ENCODE data around the gene KDM5B. TPM values are rescaled to one million over a fixed set of nuclear protein-coding genes. Genes with fewer than 3 reads are reported as not detected.

Gene KDM5B
- total and polyA plus RNA-seq, 9 donors = 19.6 to 80.3 (median 53.7) TPM

- Histone ChIP-seq H3K4me3 (no peak overlapping the region), H3K9me3 (no peaks in the 10 kb centered on the region), H3K4me1 (ENCODE audit: insufficient read depth) (no peaks in the 10 kb centered on the region), H3K27me3 (no peaks in the 10 kb centered on the region), H3K36me3 (no peaks in the 10 kb centered on the region), H3K27ac (no peak overlapping the region)
- TF ChIP-seq POLR2A (IDR thresholded peaks at IDR 0.05) (no peak), EP300 (IDR thresholded peaks at IDR 0.05) (no peak)
- TF ChIP-seq, protein P1, sequence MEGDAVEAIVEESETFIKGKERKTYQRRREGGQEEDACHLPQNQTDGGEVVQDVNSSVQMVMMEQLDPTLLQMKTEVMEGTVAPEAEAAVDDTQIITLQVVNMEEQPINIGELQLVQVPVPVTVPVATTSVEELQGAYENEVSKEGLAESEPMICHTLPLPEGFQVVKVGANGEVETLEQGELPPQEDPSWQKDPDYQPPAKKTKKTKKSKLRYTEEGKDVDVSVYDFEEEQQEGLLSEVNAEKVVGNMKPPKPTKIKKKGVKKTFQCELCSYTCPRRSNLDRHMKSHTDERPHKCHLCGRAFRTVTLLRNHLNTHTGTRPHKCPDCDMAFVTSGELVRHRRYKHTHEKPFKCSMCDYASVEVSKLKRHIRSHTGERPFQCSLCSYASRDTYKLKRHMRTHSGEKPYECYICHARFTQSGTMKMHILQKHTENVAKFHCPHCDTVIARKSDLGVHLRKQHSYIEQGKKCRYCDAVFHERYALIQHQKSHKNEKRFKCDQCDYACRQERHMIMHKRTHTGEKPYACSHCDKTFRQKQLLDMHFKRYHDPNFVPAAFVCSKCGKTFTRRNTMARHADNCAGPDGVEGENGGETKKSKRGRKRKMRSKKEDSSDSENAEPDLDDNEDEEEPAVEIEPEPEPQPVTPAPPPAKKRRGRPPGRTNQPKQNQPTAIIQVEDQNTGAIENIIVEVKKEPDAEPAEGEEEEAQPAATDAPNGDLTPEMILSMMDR (IDR thresholded peaks at IDR 0.05) = no peak
- no peak for DNase-seq
- WGBS, 3 donors = 79 to 86% (median 83%) methylated on average over 5 of the region's 5 CpGs
- intact Hi-C loops (cut with DNase I) = loop anchor here in 1 of 4 donors (10.0 kb wide), 1 partner anchor 502 kb away; no protein-coding TSS in a partner anchor
Measured at GRCh38 chr1:202706851-202707250, 101.4 kb downstream of the KDM5B start.

- Histone ChIP-seq H3K27me3 (no peaks in the 10 kb centered on the region), H3K27ac (no peak overlapping the region), H3K4me3 (no peak overlapping the region), H3K9me3 (no peaks in the 10 kb centered on the region), H3K4me1 (ENCODE audit: insufficient read depth) (no peaks in the 10 kb centered on the region), H3K36me3 (no peaks in the 10 kb centered on the region)
- intact Hi-C loops (cut with DNase I) = loop anchor here in 1 of 4 donors (10.0 kb wide), 1 partner anchor 500 kb away; no protein-coding TSS in a partner anchor
- peak in 1 of 5 donors; percentile 13 for DNase-seq
- 49 to 73% (median 66%) methylated on average over 4 of the region's 4 CpGs for WGBS, 3 donors
- TF ChIP-seq POLR2A (IDR thresholded peaks at IDR 0.05) = no peak
Measured at GRCh38 chr1:202704601-202705000, 103.6 kb downstream of the KDM5B start.

DNA sequence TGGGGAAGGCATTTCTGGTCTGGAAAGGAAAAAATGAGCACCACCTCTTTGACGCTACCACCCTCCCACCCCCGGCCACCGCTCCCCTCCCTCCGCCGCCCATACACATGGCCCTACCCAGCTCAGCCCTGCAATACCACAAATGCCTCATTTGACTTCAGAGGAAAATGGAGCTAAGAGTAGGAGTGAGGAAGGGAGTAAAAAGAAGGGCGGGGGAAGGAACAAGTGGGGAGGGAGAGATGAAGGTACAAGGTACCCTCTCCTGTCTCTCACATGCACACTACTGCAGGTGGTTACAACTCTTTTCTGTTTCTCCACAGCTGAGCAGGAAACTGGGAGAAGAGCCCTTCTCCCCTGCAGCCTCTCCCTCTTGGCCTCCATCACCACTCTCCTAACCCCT lies 105.0 kb downstream of the KDM5B start:
- Histone ChIP-seq H3K27ac (no peak overlapping the region), H3K27me3 (no peaks in the 10 kb centered on the region), H3K36me3 (no peaks in the 10 kb centered on the region), H3K4me1 (ENCODE audit: insufficient read depth) (no peaks in the 10 kb centered on the region), H3K9me3 (no peaks in the 10 kb centered on the region), H3K4me3 (no peak overlapping the region)
- 59 to 73% (median 68%) methylated on average over 6 of the region's 6 CpGs for WGBS, 3 donors
- intact Hi-C loops (cut with DNase I) = loop anchor here in 1 of 4 donors (10.0 kb wide), 1 partner anchor 498 kb away; no protein-coding TSS in a partner anchor
- no peak for DNase-seq
- TF ChIP-seq, protein P1 (IDR thresholded peaks at IDR 0.05) = no peak
- no peak for TF ChIP-seq EP300 (IDR thresholded peaks at IDR 0.05)
- TF ChIP-seq POLR2A (IDR thresholded peaks at IDR 0.05) = no peak

GRCh38 chr1:202702088-202702487 lies 106.1 kb downstream of the KDM5B start:
- TF ChIP-seq POLR2A (IDR thresholded peaks at IDR 0.05) (no peak), EP300 (IDR thresholded peaks at IDR 0.05) (no peak)
- intact Hi-C loops (cut with DNase I) = loop anchor here in 1 of 4 donors (10.0 kb wide), 1 partner anchor 497 kb away; no protein-coding TSS in a partner anchor
- no peaks in the 10 kb centered on the region for H3K36me3 ChIP-seq
- H3K4me1 ChIP-seq (ENCODE audit: insufficient read depth) = no peaks in the 10 kb centered on the region
- 63 to 73% (median 71%) methylated on average over 5 of the region's 5 CpGs for WGBS, 3 donors
- H3K9me3 ChIP-seq = no peaks in the 10 kb centered on the region
- no peak overlapping the region for H3K27ac ChIP-seq
- H3K4me3 ChIP-seq = no peak overlapping the region
- H3K27me3 ChIP-seq = no peaks in the 10 kb centered on the region
- DNase-seq = no peak

- WGBS, 3 donors = 85 to 89% (median 86%) methylated on average over 3 of the region's 3 CpGs
- TF ChIP-seq, protein P1 (IDR thresholded peaks at IDR 0.05) = no peak
- no peak for TF ChIP-seq EP300 (IDR thresholded peaks at IDR 0.05)
- TF ChIP-seq POLR2A (IDR thresholded peaks at IDR 0.05) = no peak
- Histone ChIP-seq H3K27ac (no peak overlapping the region), H3K9me3 (no peaks in the 10 kb centered on the region), H3K4me1 (ENCODE audit: insufficient read depth) (no peaks in the 10 kb centered on the region), H3K27me3 (no peaks in the 10 kb centered on the region), H3K4me3 (no peak overlapping the region), H3K36me3 (no peaks in the 10 kb centered on the region)
- DNase-seq = no peak
- intact Hi-C loops (cut with DNase I) = loop anchor here in 1 of 4 donors (10.0 kb wide), 1 partner anchor 496 kb away; no protein-coding TSS in a partner anchor
Measured at GRCh38 chr1:202701200-202701599, 107.0 kb downstream of the KDM5B start.

All from ovary (tissue), 9 donors.